Measurements from ENCODE around the gene ATP1B2.

- TF ChIP-seq POLR2AphosphoS5 (IDR thresholded peaks at IDR 0.05; ENCODE audit: insufficient read depth in 1 of 2, low read depth in 1 of 2) (no peak), POLR2A (IDR thresholded peaks at IDR 0.05) (no peak), CTCF (IDR thresholded peaks at IDR 0.05) (no peak)
These were observed 44.4 kb upstream of the ATP1B2 start for GRCh38 chr17:7606280-7606679.

All from vagina (tissue), 2 donors.